Left kidney (tissue), 8 donors: ENCODE data around the gene ZNF605. TPM values are rescaled to one million over a fixed set of nuclear protein-coding genes. Genes with fewer than 3 reads are reported as not detected.
"Not testable (repeated sequence)": the region's sequence is repeated elsewhere in the genome, so short reads cannot be mapped to it uniquely, and the experiment has no call there.

Source experiments
- DNase-seq: peaks from one replicate; pipeline ENCODE4 v3.0.0-alpha.2; 2013
- long read RNA-seq, 8 donors: transcript quantifications; one replicate each; lab custom pipeline, GENCODE V29; 2026
- polyA plus RNA-seq: library from polyadenylated mRNA; unstranded; fragments of 120-200 nt; gene quantifications from one replicate; pipeline ENCODE4 v1.2.1, GENCODE V29; 2013; ENCODE audit not compliant: insufficient read length

The ZNF605 gene
- 36.4 TPM for polyA plus RNA-seq
- long read RNA-seq, donor 1, partial matches to known transcripts: 7 of 11 reads
- long read RNA-seq, donor 1, other reads (novel, unspliced or antisense): 0 of 11 reads
- long read RNA-seq, donor 2, transcript ZNF605-201 (4 exons, 838 nt): major isoform, 6 of 6 reads
- long read RNA-seq, donor 2, partial matches to known transcripts: 0 of 6 reads
- long read RNA-seq, donor 2, other reads (novel, unspliced or antisense): 0 of 6 reads
- long read RNA-seq, donor 3, partial matches to known transcripts: 0 of 10 reads
- long read RNA-seq, donor 3, other reads (novel, unspliced or antisense): 8 of 10 reads
- long read RNA-seq, donor 4: 0 reads
- long read RNA-seq, donor 5, partial matches to known transcripts: 5 of 7 reads
- long read RNA-seq, donor 5, other reads (novel, unspliced or antisense): 0 of 7 reads
- long read RNA-seq, donor 6, partial matches to known transcripts: 34 of 38 reads
- long read RNA-seq, donor 6, other reads (novel, unspliced or antisense): 0 of 38 reads
- long read RNA-seq, donor 7, partial matches to known transcripts: 60 of 71 reads
- long read RNA-seq, donor 7, other reads (novel, unspliced or antisense): 8 of 71 reads
- long read RNA-seq, donor 8, partial matches to known transcripts: 0 of 1 reads
- long read RNA-seq, donor 8, other reads (novel, unspliced or antisense): 0 of 1 reads

- peak; percentile 89 for DNase-seq
Measured at GRCh38 chr12:132956011-132956788, at the start of gene ZNF605. Gene ZNF605, minus strand, starts transcription at chr12:132956306. Its CDS starts 10,671 bp downstream, at chr12:132945635.

GRCh38 chr12:132998741-132999140 lies 42.6 kb upstream of the ZNF605 start:
- DNase-seq: no peak

GRCh38 chr12:132986885-132987225 lies 30.7 kb upstream of the ZNF605 start:
- DNase-seq: no peak

GRCh38 chr12:132986001-132986884 lies 30.1 kb upstream of the ZNF605 start, which contains the start of gene ZNF26:
Gene ZNF26, plus strand, starts transcription at chr12:132986367. Its CDS starts 474 bp downstream, at chr12:132986841.
- DNase-seq: peak; percentile 94

GRCh38 chr12:132976870-132977269 lies 20.8 kb upstream of the ZNF605 start:
- not testable (repeated sequence) for DNase-seq

GRCh38 chr12:132972374-132972773 lies 16.3 kb upstream of the ZNF605 start:
- no peak for DNase-seq

GRCh38 chr12:132967736-132968135 lies 11.6 kb upstream of the ZNF605 start:
- DNase-seq: no peak

GRCh38 chr12:132966676-132967415 lies 10.7 kb upstream of the ZNF605 start:
- no peak for DNase-seq

- DNase-seq: no peak
Measured at GRCh38 chr12:132965796-132966195, 9.7 kb upstream of the ZNF605 start.

GRCh38 chr12:132963947-132964346 lies 7.8 kb upstream of the ZNF605 start:
- DNase-seq: not testable (repeated sequence)

- DNase-seq: not testable (repeated sequence)
Measured at GRCh38 chr12:132961790-132962189, 5.7 kb upstream of the ZNF605 start.

- peak; percentile 43 for DNase-seq
Measured at GRCh38 chr12:132955094-132956010, 754 bp downstream of the ZNF605 start.

- no peak for DNase-seq
Measured at GRCh38 chr12:132954471-132955048, 1.5 kb downstream of the ZNF605 start.

GRCh38 chr12:132953771-132954170 lies 2.3 kb downstream of the ZNF605 start:
- no peak for DNase-seq

- DNase-seq: no peak
Measured at GRCh38 chr12:132953163-132953425, 3.0 kb downstream of the ZNF605 start.

GRCh38 chr12:132952371-132953162 lies 3.5 kb downstream of the ZNF605 start:
- no peak for DNase-seq

- DNase-seq: no peak
Measured at GRCh38 chr12:132951649-132952048, 4.5 kb downstream of the ZNF605 start.

GRCh38 chr12:132950844-132951535 lies 5.1 kb downstream of the ZNF605 start:
- no peak for DNase-seq
